Colonic mucosa (tissue), 4 donors: Measurements from ENCODE around the gene PRKCQ. TPM values are rescaled to one million over a fixed set of nuclear protein-coding genes. Genes with fewer than 3 reads are reported as not detected.

Experiments
- DNase-seq: peaks from one replicate; pipeline ENCODE4 v3.0.0-alpha.2; 2020
- H3K27ac ChIP-seq: fragments of 200-600 bp; one replicate; pipeline ENCODE4 v1.8.0; 2021
- H3K27me3 ChIP-seq: fragments of 200-600 bp; one replicate; pipeline ENCODE4 v1.8.0; 2021
- H3K36me3 ChIP-seq: fragments of 200-600 bp; one replicate; pipeline ENCODE4 v1.8.0; 2021
- H3K4me1 ChIP-seq: fragments of 200-600 bp; one replicate; pipeline ENCODE4 v1.8.0; 2021; ENCODE audit warnings: mild to moderate bottlenecking
- H3K4me3 ChIP-seq: fragments of 200-600 bp; one replicate; pipeline ENCODE4 v1.8.0; 2021
- H3K9ac ChIP-seq, 2 donors: one replicate each; pipeline ENCODE4 v1.7.0; 2013; ENCODE audit warnings: control low read depth in 2 of 2, low read depth in 2 of 2, low read length in 2 of 2
- H3K9me3 ChIP-seq: fragments of 200-600 bp; one replicate; pipeline ENCODE4 v1.8.0; 2021
- intact Hi-C: fragments of 100-400 bp; cut with DNase I; formaldehyde crosslinking; loops from one replicate; pipeline ENCODE4 v1.14.1; 2022
- total RNA-seq, 2 donors: library from RNA; stranded (reverse); fragmentation: NEBNext Ultra II Directional in 1 of 2; extraction: Animal tissue kit (Norgen Biotek cat#: 25700) in 1 of 2; gene quantifications; one replicate each; pipeline ENCODE4 v1.2.1, GENCODE V29; 2021
- TF ChIP-seq, protein P1 (sequence below): fragments of 200-600 bp; IDR thresholded peaks from one replicate; pipeline ENCODE4 v1.8.0; 2022; ENCODE audit warnings: antibody characterized with exemption, mild to moderate bottlenecking
- donor health status: healthy.
- donor health status: DM: no; HTN: no; CAD: no.
- donor health status: DM: no; HTN: no; CAD: no.

The PRKCQ gene
- total RNA-seq, 2 donors from 2014 or later: 0.93 to 0.94 TPM

DNA sequence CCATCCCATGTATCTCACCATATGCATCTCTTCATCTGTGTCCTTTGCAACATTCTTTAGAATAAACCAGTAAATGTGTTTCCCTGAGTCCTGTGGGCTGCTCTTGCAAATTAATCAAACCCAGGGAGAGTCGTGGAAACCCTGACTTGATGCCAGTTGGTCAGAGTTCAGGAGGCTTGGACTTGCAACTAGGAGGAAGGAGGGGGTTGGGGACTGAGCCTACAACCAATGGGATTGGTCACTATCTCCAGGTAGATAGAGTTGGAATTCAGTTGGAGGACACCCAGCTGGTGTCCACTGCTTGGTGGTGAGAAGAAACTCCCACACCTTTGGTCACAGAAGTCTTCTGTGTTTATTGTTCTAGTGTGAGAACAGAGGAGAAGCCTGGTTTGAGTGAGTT, 38.3 kb upstream of the PRKCQ start:
- H3K4me3 ChIP-seq: no peak overlapping the region
- H3K36me3 ChIP-seq: no peaks in the 10 kb centered on the region
- no peaks in the 10 kb centered on the region for H3K4me1 ChIP-seq
- H3K27me3 ChIP-seq: no peaks in the 10 kb centered on the region
- no peak for DNase-seq
- intact Hi-C loops: no loop called here
- TF ChIP-seq, protein P1, sequence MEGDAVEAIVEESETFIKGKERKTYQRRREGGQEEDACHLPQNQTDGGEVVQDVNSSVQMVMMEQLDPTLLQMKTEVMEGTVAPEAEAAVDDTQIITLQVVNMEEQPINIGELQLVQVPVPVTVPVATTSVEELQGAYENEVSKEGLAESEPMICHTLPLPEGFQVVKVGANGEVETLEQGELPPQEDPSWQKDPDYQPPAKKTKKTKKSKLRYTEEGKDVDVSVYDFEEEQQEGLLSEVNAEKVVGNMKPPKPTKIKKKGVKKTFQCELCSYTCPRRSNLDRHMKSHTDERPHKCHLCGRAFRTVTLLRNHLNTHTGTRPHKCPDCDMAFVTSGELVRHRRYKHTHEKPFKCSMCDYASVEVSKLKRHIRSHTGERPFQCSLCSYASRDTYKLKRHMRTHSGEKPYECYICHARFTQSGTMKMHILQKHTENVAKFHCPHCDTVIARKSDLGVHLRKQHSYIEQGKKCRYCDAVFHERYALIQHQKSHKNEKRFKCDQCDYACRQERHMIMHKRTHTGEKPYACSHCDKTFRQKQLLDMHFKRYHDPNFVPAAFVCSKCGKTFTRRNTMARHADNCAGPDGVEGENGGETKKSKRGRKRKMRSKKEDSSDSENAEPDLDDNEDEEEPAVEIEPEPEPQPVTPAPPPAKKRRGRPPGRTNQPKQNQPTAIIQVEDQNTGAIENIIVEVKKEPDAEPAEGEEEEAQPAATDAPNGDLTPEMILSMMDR: no peak
- no peaks in the 10 kb centered on the region for H3K9me3 ChIP-seq
- no peak overlapping the region for H3K27ac ChIP-seq
- H3K9ac ChIP-seq: no peak overlapping the region

DNA sequence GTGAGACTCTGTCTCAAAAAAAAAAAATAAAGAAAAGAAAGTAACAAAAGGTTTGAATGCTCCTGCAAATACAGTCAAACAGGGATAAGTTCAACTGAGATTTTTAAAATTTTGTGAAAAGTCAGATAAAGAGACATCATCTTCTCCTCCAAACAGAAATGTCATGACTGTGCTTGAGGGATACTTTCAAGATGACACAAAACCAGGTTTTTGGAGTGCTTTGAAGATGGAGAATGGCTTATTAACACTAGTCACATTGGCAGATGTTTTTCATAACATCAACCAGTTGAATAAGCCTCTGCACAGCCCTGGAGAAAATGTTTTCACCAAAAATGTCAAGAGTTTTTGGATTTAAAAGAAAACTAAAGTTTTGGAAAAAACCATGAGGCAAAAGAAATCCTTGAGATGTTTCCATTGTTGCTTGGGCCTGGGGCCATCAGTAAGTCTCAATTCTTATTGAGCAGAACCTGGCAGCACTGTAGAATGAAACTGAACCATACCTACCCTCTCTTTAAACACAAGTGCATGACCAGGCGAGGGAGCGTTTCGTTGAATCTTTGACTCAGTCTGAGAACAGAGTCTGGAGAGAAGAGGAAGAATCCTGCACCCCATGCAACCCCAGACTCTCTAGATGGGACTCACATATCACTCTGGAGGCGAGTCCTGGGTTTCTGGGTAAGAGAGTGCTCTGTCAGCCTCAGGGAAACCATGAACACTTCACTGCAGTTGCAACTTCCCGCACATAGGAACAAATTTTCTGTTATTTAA, 37.4 kb upstream of the PRKCQ start:
- TF ChIP-seq, protein P1: no peak
- DNase-seq: no peak

GRCh38 chr10:6615971-6616370, 35.9 kb upstream of the PRKCQ start:
- no peak overlapping the region for H3K9ac ChIP-seq
- no peak overlapping the region for H3K27ac ChIP-seq
- no peaks in the 10 kb centered on the region for H3K27me3 ChIP-seq
- H3K4me3 ChIP-seq: no peak overlapping the region
- TF ChIP-seq, protein P1: no peak
- no peaks in the 10 kb centered on the region for H3K36me3 ChIP-seq
- H3K9me3 ChIP-seq: no peaks in the 10 kb centered on the region
- no peaks in the 10 kb centered on the region for H3K4me1 ChIP-seq
- no peak for DNase-seq
- intact Hi-C loops: no loop called here

More for the DNA sequence above, 37.4 kb upstream of the PRKCQ start:
- intact Hi-C loops: no loop called here
- Histone ChIP-seq H3K27me3 (no peaks in the 10 kb centered on the region), H3K36me3 (no peaks in the 10 kb centered on the region), H3K27ac (no peak overlapping the region), H3K9me3 (no peaks in the 10 kb centered on the region), H3K9ac (no peak overlapping the region), H3K4me1 (no peaks in the 10 kb centered on the region), H3K4me3 (no peak overlapping the region)

- DNase-seq: no peak
- H3K9me3 ChIP-seq: no peaks in the 10 kb centered on the region
- no peaks in the 10 kb centered on the region for H3K36me3 ChIP-seq
- H3K4me3 ChIP-seq: no peak overlapping the region
- H3K4me1 ChIP-seq: no peaks in the 10 kb centered on the region
- intact Hi-C loops: no loop called here
- no peak overlapping the region for H3K9ac ChIP-seq
- H3K27me3 ChIP-seq: no peaks in the 10 kb centered on the region
- no peak overlapping the region for H3K27ac ChIP-seq
- TF ChIP-seq, protein P1: no peak
Measured at GRCh38 chr10:6612371-6612770, 32.3 kb upstream of the PRKCQ start.

DNA sequence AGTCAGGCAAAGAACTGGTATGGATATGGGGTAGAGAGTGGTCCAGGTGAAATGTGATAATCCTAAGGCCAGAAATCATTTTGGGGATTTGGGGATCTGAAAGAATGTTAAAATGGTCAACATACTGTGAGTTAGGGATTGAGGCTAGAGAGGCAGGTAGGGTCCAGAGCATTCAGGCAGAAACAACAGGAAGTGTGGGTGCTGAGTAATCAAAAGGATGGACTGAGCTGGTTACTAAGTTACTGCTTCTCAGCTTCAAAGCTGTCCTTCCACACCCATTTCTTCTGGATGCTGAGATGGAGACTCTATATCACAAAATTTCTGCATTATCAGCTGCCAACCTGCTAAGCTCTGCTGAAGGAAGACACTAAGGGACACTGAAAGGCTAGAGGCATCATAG, 30.6 kb upstream of the PRKCQ start:
- Histone ChIP-seq H3K4me1 (no peaks in the 10 kb centered on the region), H3K9me3 (no peaks in the 10 kb centered on the region), H3K4me3 (no peak overlapping the region), H3K9ac (no peak overlapping the region), H3K27ac (no peak overlapping the region), H3K36me3 (no peaks in the 10 kb centered on the region), H3K27me3 (no peaks in the 10 kb centered on the region)
- TF ChIP-seq, protein P1: no peak
- intact Hi-C loops: no loop called here
- DNase-seq: no peak
